GM18519 (cell line): ENCODE results near the gene PDE3A.

Experiments
- ATAC-seq: cut with Tn5 transposase; IDR thresholded peaks from one replicate; pipeline ENCODE4 v1.9.1; 2021; ENCODE audit warnings: mild to moderate bottlenecking, moderate library complexity; ENCODE audit not compliant: unreplicated experiment, low FRiP score

PDE3A gene

DNA sequence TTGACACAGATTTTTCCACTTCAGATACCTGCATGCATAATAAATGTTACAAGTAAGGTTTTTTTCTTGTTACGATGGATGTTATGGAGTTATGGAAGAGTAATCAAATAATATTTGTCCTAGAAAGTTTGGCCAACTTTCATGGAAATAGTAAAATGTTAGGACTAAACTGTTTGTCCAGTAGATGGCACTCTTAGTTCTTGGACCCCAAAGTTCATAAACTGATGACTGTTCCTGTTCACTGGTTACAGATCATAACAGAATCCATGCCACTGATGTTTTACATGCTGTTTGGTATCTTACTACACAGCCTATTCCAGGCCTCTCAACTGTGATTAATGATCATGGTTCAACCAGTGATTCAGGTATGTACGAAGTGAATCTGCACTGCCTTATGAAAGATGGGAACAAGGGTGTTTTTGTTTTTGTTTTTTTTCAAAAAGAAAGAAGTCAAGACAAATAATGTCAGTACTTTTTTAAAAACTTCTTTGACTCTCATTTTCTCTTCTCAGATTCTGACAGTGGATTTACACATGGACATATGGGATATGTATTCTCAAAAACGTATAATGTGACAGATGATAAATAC lies 278.0 kb downstream of the PDE3A start:
- ATAC-seq = no peak

DNA sequence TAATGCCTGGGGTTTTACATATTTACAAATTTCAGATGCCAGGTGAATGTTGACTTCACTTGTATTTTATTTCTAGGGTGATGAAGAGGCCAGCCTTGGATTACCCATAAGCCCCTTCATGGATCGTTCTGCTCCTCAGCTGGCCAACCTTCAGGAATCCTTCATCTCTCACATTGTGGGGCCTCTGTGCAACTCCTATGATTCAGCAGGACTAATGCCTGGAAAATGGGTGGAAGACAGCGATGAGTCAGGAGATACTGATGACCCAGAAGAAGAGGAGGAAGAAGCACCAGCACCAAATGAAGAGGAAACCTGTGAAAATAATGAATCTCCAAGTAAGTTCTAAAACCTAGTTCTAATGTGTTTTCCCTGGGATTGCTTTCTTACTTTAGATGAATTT lies 285.5 kb downstream of the PDE3A start:
- no peak for ATAC-seq

DNA sequence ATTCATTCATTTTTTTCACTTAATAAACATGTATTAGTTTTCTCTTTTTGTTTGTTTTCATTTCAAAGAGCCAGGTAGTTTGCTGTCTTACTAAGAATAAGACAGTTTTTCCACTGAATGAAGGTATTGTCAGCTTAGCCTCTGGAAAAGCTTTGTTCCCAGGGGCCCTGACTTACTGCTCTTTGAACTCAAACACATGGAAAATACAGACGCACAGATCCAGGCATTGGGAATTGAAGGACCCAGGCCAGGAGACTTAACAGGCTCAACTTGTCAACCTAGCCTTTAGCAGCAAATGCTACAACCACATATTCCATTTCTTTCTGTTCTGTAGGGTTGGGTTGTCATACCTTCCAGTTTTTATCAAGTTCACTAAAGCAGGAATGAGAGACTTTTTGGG lies 288.3 kb downstream of the PDE3A start:
- ATAC-seq = no peak

DNA sequence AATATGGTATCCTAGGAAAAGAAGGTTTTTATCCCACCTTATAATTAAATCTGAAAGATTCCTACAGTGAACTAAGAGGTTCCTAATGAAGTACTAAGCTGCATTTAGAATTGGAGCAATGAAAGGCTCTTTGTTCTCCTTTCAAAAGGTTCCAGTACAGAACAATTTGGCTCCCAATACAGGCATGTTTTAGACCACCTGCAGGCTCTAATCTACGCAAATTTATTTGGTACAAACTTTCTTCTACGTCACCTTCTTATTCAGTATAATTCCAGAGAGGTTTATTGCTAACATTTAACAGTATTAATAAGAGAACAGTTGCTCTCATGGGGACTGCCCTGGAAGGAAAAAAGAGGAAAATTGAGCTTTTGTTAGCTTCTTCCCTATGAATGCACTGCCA lies 289.2 kb downstream of the PDE3A start:
- no peak for ATAC-seq

DNA sequence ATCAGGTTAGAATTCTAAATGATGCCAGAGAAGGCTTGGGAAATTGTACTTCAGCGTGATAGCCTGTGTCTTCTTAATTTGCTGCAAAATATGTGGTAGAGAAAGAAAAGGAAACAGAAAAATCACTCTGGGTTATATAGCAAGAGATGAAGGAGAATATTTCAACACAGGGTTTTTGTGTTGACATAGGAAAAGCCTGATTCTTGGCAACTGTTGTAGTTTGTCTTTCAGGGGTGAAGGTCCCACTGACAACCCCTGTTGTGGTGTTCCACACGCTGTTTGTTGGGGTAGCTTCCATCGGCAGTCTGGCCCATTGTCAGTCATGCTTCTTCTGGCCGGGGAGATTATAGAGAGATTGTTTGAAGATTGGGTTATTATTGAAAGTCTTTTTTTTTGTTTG lies 313.0 kb downstream of the PDE3A start:
- ATAC-seq = no peak

GRCh38 chr12:20695232-20695631 lies 326.9 kb downstream of the PDE3A start, which contains the start of gene SLCO1C1:
SLCO1C1 (plus strand) TSS chr12:20695332; CDS start chr12:20699577, 4,245 bp downstream.
- ATAC-seq = no peak

- no peak for ATAC-seq
Observed at GRCh38 chr12:20696181-20696905, 328.0 kb downstream of the PDE3A start.

- no peak for ATAC-seq
Observed at GRCh38 chr12:20701106-20701505, 332.8 kb downstream of the PDE3A start.

DNA sequence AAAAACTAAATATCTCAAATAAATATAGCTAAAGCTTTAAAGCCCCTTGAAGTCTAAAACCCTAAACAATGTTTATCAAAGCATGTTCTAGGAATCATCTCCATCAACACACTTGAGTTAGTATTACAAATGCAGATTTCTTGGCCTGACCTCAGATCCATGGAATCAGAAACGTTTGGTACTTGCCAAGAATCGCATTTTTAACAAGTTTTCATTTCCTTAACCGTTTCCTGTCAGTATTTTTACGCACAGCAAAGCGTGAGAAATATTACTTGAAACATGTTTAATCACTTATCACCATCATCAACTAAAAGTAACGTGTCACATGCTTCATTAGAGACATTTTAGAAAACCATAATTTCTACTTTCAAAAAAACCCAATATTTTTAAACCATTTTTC lies 336.5 kb downstream of the PDE3A start:
- ATAC-seq = no peak

GRCh38 chr12:20711846-20712245 lies 343.5 kb downstream of the PDE3A start:
- no peak for ATAC-seq

GRCh38 chr12:20716037-20716436 lies 347.7 kb downstream of the PDE3A start:
- no peak for ATAC-seq

- ATAC-seq = no peak
Observed at GRCh38 chr12:20716985-20717384, 348.6 kb downstream of the PDE3A start.

GRCh38 chr12:20718294-20718693 lies 350.0 kb downstream of the PDE3A start:
- no peak for ATAC-seq

GRCh38 chr12:20722142-20722541 lies 353.8 kb downstream of the PDE3A start:
- no peak for ATAC-seq

DNA sequence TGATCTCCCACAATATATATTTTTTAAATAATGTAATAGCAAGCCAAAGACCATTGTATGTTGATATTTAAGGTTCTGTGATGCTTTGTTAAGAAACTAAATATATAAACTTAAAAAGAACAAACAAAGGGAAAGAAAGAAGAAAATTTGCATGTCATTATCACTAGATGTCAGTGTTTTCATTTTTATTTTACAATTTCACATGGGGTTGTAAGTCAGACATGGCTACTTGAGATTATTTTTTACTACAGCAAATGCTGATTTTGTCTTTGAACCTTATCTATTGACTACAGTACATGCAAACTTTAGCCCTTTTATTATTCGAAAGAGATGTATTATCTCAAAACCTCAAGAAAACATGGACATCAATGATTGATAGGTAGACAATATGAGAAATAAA lies 362.9 kb downstream of the PDE3A start:
- ATAC-seq = no peak
